GM21737 (cell line): ENCODE data around the gene CLASP1.
"Not testable (repeated sequence)": the region's sequence is repeated elsewhere in the genome, so short reads cannot be mapped to it uniquely, and the experiment has no call there.

Source experiments
- ATAC-seq: cut with Tn5 transposase; IDR thresholded peaks from one replicate; pipeline ENCODE4 v1.9.1; 2021; ENCODE audit warnings: mild to moderate bottlenecking, moderate library complexity; ENCODE audit not compliant: unreplicated experiment

The CLASP1 gene

GRCh38 chr2:121478996-121479745 is 170.1 kb downstream of the CLASP1 start:
- no peak for ATAC-seq

GRCh38 chr2:121478358-121478995 is 170.8 kb downstream of the CLASP1 start:
- ATAC-seq, result not testable (repeated sequence)

- no peak for ATAC-seq
Measured at GRCh38 chr2:121476684-121477083, 172.6 kb downstream of the CLASP1 start.

DNA sequence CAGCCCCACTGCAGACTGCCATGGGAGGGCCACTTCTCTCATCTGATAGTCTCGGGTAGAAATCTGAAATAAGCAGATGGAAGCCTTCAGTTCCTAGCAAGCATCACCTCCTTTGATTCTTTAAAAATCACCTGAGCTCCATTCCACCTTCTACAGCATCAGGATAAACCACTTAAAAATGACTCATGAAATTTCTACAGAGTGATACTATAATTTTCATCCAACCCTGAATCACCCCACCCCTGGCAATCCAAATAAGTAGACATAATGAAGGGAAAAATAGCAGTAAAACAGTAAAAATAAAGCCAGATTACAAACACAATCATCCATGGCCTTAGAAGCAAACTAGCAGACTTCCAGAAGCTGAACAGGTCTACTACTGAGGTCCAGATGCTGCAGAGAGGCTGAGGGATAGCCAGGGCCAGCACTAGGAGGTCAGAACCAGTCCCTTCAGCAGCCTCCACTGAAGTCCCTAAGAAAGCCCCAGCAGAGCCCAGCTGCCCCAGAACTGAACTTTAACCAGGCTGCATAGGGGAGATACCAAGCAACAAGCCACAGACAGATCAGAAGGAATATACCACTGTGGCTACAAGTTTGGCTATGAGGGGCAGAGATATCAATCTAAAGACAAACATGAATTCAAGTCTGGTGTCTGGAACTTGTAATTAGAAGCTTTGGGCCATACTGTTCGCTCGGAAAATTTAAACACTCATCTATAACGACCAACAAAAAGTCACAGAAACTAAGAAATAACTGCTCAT is 173.3 kb downstream of the CLASP1 start:
- no peak for ATAC-seq

GRCh38 chr2:121473512-121473911 is 175.8 kb downstream of the CLASP1 start:
- no peak for ATAC-seq

GRCh38 chr2:121472470-121472993 is 176.7 kb downstream of the CLASP1 start:
- no peak for ATAC-seq

DNA sequence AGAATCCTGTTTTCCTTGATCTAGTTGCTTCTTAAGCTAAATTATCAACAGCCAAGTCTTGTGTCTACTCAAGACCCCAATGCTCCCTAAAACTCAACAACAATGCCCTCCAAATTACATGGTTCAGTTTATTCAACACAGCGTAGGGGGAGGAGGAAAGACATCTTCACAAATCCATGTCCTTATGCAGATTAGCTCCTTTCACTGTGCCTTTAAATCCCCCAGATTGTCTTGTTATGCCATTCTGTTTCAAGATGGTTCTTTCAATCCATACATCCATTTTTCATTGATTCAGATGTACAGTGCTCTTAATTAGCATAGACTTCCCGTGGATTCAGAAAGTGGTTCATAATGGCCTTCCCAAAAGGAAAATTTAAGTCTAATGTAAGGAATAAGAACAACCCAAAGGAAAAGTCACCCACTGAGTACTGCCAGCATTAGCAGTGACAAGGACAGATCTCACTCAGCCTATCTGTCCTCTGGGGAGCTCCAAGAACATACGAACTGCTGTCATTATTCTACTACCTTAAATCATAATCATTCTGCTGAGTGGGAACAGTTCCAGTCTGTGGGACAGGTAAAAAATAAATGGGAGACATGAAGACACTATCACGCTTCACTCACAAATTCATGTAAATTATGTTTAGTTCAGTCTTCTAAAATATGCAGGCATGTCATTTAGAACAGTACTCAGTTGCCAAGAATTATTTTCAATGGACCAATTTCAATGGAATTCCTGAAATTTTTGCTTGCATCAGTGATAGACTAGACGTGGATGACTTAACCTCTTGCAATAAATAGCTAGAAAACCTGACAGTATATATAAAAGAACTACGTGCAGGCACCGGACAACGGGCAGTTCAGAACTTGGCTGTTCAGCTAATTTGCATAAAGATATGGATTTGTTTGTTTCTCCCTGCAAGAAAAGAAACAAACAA is 177.5 kb downstream of the CLASP1 start:
- no peak for ATAC-seq

DNA sequence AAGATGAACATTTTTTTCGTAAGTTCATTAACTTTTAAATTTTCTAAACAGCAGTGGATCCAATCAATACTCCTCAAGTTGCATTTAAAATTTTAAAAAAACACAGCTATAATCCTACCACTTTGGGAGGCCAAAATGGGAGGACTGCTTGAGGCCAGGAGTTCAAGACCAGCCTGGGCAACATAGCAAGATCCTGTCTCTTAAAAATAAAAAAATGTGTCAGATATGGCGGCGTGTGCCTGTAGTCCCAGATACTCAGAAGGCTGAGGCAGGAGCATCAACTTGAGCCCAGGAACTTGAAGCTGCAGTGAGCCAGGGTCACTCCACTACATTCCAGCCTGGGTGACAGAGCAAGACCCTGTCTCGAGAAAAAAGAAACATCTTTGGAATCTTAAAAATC is 178.3 kb downstream of the CLASP1 start:
- no peak for ATAC-seq

- ATAC-seq, result no peak
Measured at GRCh38 chr2:121469356-121469755, 179.9 kb downstream of the CLASP1 start.

- ATAC-seq, result no peak
Measured at GRCh38 chr2:121468936-121469335, 180.3 kb downstream of the CLASP1 start.

DNA sequence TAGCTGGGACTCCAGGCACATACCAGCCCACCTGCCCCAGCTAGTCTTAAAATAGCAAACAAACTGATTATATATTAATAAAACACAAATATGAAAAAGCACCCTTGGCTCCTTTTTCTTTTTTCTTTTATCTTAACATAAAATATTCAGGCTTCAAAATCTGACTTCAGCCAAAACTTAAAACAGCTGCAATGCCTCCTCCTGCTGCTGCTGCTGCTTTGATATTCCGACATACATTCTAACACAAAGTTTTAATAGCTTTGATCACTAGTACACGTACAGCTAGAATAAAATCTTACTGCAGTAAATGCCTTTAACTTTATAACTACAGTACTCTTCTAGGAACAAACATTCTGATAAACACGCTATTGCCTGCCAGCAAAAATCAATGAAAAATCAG is 190.0 kb downstream of the CLASP1 start:
- no peak for ATAC-seq

GRCh38 chr2:121456325-121456724 is 192.9 kb downstream of the CLASP1 start:
- no peak for ATAC-seq

- ATAC-seq, result no peak
Measured at GRCh38 chr2:121455446-121455845, 193.8 kb downstream of the CLASP1 start.

DNA sequence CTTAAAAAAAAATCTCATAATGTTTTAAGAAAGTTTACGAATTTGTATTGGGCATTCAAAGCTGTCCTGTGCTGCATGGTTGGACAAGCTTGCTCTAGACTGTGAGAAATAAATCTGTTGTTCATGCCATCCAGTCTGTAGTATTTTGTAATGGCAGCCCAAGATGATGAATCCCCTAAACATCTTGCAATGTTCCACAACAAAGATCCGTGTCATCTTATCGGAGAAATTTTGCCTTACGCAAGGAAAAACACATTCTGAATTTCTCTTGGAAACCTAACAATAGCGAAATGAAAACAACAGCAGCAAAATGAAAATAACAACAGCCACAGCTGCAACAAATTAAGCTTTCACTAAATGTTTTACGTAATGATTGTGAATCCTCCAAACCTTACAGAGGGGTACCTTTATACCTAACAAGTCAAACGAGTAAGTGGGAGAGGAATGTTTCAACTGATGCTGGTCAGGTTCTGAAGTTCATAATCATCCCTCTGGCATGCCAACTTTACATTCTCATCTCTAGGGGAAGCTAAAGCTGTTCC is 194.6 kb downstream of the CLASP1 start:
- ATAC-seq, result no peak

DNA sequence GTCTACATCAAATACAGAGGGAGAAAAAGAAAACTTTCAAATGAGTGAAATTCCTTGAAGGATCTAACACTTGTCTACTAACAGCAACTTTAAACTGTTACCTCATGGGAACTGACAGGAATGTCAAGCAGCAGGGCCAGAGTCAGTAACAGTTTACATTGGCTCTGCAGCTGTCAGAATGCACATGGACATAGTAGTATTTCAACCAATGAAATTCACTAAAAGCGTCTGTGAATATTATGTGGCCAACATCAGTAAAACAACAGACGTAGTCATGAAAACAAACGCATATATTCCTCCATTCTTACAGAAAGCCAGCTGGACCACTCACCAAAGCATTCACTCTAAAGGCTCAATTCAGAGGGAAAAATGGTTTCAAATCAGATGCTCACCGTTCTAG is 197.9 kb downstream of the CLASP1 start:
- no peak for ATAC-seq

- no peak for ATAC-seq
Measured at GRCh38 chr2:121450301-121450700, 199.0 kb downstream of the CLASP1 start.

GRCh38 chr2:121446647-121447241 is 202.5 kb downstream of the CLASP1 start:
- no peak for ATAC-seq

DNA sequence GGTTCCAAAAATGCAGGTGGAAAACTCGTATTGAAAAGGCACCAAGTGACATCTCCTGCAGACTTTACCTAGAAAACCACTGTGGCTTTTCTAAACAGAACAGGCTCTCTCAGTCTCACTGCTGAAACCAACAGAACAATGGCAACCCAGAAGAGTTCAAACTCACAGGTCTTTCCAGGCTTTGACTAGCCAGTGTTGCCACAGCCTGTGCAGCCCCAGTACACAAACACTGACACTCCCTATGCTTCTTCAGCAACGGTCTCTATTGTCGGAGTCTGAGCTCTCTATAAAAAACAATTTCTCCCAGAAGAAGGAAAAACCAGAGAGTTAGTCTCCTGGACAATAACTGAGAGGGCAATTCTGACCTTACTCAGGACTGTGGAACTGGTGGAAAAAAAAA is 206.4 kb downstream of the CLASP1 start:
- ATAC-seq, result no peak

DNA sequence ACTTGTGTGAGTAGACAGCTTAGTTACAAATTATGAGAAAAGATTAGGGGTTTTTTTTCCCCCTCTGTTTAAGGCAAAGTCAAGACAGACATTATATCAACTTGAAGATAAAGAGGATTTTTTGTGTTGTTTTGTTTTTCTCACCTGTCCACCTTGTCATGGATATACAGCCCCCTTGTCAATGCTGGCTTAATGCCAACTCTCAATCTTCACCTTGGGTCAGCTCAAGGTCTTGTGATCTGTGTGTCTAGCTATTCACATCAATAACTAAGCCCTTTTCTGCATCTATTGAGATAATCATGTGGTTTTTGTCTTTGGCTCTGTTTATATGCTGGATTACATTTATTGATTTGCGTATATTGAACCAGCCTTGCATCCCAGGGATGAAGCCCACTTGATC is 211.0 kb downstream of the CLASP1 start:
- ATAC-seq, result not testable (repeated sequence)

- no peak for ATAC-seq
Measured at GRCh38 chr2:121436918-121437317, 212.3 kb downstream of the CLASP1 start.
